ENCODE data around the gene RGS11.

The RGS11 gene

DNA sequence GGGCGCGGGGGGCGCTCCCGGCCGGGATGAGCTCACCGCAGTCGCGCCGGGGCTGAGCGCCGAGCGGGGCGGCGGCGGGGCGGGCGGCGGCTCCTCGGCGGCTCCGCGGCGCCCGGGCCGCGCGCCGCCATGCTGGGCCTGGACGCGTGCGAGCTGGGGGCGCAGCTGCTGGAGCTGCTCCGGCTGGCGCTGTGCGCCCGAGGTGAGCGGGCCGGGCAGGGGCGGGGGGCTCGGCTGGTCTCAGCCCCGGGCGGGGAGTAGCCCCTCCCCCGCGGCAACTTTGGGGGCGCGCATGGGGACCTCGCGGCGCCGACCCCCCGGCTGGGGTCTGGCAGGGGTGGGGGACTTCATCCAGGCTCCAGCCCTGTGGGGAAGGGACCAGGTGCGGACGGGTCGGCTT, 4.8 kb upstream of the RGS11 start, which contains the start of gene ARHGDIG:
Gene ARHGDIG, plus strand, starts transcription at position 40 of the 400 bp plus-strand sequence. Its CDS starts 90 bp downstream, at position 130.
- H3K27me3 ChIP-seq (ENCODE audit: control insufficient read depth, low read length), result peaks cover 8% of the 10 kb centered on the region; the same call in 1 of the 2 replicates
- no peak within 1 kb of the TSS for H3K4me3 ChIP-seq (ENCODE audit: low read length)
- no peaks in the 10 kb centered on the region for H3K9me2 ChIP-seq (replicated peaks; ENCODE audit: control insufficient read depth, low read length)
- H3K9me3 ChIP-seq (ENCODE audit: control insufficient read depth, insufficient read depth, low read length), result no peaks in the 10 kb centered on the region
- no peaks in the 10 kb centered on the region for H3K36me3 ChIP-seq (ENCODE audit: control insufficient read depth, low read length)
- H4K20me1 ChIP-seq (ENCODE audit: control insufficient read depth, insufficient read depth, low read depth, low read length), result no peaks in the 10 kb centered on the region
- TF ChIP-seq EZH2phosphoT487 (IDR thresholded peaks at IDR 0.05; ENCODE audit: borderline replicate concordance, low read length), result no peak
- TF ChIP-seq, protein P1, sequence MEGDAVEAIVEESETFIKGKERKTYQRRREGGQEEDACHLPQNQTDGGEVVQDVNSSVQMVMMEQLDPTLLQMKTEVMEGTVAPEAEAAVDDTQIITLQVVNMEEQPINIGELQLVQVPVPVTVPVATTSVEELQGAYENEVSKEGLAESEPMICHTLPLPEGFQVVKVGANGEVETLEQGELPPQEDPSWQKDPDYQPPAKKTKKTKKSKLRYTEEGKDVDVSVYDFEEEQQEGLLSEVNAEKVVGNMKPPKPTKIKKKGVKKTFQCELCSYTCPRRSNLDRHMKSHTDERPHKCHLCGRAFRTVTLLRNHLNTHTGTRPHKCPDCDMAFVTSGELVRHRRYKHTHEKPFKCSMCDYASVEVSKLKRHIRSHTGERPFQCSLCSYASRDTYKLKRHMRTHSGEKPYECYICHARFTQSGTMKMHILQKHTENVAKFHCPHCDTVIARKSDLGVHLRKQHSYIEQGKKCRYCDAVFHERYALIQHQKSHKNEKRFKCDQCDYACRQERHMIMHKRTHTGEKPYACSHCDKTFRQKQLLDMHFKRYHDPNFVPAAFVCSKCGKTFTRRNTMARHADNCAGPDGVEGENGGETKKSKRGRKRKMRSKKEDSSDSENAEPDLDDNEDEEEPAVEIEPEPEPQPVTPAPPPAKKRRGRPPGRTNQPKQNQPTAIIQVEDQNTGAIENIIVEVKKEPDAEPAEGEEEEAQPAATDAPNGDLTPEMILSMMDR (IDR thresholded peaks at IDR 0.05; ENCODE audit: low read depth, low read length, poor library complexity, severe bottlenecking), result no peak
- H3F3A ChIP-seq (ENCODE audit: control insufficient read depth, insufficient read depth), result no peaks in the 10 kb centered on the region
- H3K4me1 ChIP-seq (ENCODE audit: control insufficient read depth, low read length), result peaks cover 8% of the 10 kb centered on the region
- no peaks in the 10 kb centered on the region for H3K79me2 ChIP-seq (ENCODE audit: control insufficient read depth, low read length)
- H3K27ac ChIP-seq (ENCODE audit: low read depth, low read length), result no peak within 1 kb of the TSS
- H3K4me2 ChIP-seq (ENCODE audit: low read length), result no peak within 1 kb of the TSS

DNA sequence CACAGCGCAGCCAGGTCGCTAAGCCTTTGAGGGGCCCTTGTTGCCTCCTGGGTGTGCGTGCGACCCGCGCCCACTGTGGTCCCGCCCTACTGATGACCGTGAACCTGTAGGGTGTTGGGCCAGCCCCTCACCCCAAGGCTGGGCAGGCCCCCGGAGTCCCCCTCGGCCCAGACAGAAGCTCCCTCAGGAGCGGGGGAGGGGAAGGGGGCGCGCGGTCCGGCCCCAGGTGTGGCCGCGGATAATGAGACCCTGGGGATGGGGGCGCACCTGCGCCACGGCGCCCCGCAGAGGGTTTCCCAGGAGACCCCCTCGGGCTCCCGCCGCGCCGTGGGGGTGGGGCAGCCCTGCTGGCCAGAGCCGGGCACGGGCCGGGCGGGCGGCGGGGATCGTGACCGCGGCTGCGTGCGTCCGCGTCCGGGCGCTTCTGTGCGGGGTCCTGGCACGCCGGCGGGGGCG, 4.3 kb upstream of the RGS11 start:
- H3F3A ChIP-seq (ENCODE audit: control insufficient read depth, insufficient read depth), result no peaks in the 10 kb centered on the region
- no peaks in the 10 kb centered on the region for H3K36me3 ChIP-seq (ENCODE audit: control insufficient read depth, low read length)
- no peak overlapping the region for H3K4me2 ChIP-seq (ENCODE audit: low read length)
- no peaks in the 10 kb centered on the region for H3K9me3 ChIP-seq (ENCODE audit: control insufficient read depth, insufficient read depth, low read length)
- no peaks in the 10 kb centered on the region for H3K9me2 ChIP-seq (replicated peaks; ENCODE audit: control insufficient read depth, low read length)
- peaks cover 11% of the 10 kb centered on the region for H3K27me3 ChIP-seq (ENCODE audit: control insufficient read depth, low read length)
- peaks cover 5% of the 10 kb centered on the region for H3K4me1 ChIP-seq (ENCODE audit: control insufficient read depth, low read length)
- TF ChIP-seq EZH2phosphoT487 (IDR thresholded peaks at IDR 0.05; ENCODE audit: borderline replicate concordance, low read length), result no peak
- TF ChIP-seq, protein P1 (IDR thresholded peaks at IDR 0.05; ENCODE audit: low read depth, low read length, poor library complexity, severe bottlenecking), result no peak
- no peaks in the 10 kb centered on the region for H4K20me1 ChIP-seq (ENCODE audit: control insufficient read depth, insufficient read depth, low read depth, low read length)
- no peak overlapping the region for H3K4me3 ChIP-seq (ENCODE audit: low read length)
- no peak overlapping the region for H3K27ac ChIP-seq (ENCODE audit: low read depth, low read length)
- H3K79me2 ChIP-seq (ENCODE audit: control insufficient read depth, low read length), result no peaks in the 10 kb centered on the region

DNA sequence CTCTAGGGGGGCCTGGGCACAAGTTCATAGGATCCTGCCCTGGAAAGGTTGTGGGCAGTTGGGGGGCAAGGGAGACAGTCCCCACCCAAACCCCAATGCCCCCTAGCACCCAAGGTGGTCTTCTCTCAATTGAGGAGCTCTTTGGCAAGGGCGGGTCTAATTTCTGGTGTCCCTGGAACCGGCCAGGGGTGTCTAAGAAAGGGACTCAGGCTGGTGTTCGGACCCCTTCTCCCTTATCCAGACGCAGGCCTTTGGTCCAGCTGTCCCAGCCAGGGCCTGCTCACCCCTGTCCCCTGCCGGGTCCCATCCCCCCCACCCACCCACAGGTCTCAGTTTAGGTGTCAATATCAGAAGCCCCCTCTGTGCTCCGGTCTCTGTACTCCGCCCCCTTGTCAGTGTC, 3.8 kb upstream of the RGS11 start:
- Histone ChIP-seq H3K4me1 (ENCODE audit: control insufficient read depth, low read length) (peaks cover 3% of the 10 kb centered on the region; the same call in 1 of the 2 replicates), H3F3A (ENCODE audit: control insufficient read depth, insufficient read depth) (no peaks in the 10 kb centered on the region), H3K36me3 (ENCODE audit: control insufficient read depth, low read length) (no peaks in the 10 kb centered on the region), H3K9me2 (replicated peaks; ENCODE audit: control insufficient read depth, low read length) (no peaks in the 10 kb centered on the region), H3K27ac (ENCODE audit: low read depth, low read length) (no peak overlapping the region), H3K4me3 (ENCODE audit: low read length) (no peak overlapping the region), H3K4me2 (ENCODE audit: low read length) (no peak overlapping the region), H3K27me3 (ENCODE audit: control insufficient read depth, low read length) (peaks cover 16% of the 10 kb centered on the region), H4K20me1 (ENCODE audit: control insufficient read depth, insufficient read depth, low read depth, low read length) (no peaks in the 10 kb centered on the region), H3K9me3 (ENCODE audit: control insufficient read depth, insufficient read depth, low read length) (no peaks in the 10 kb centered on the region), H3K79me2 (ENCODE audit: control insufficient read depth, low read length) (no peaks in the 10 kb centered on the region)
- TF ChIP-seq, protein P1 (IDR thresholded peaks at IDR 0.05; ENCODE audit: low read depth, low read length, poor library complexity, severe bottlenecking), result no peak
- no peak for TF ChIP-seq EZH2phosphoT487 (IDR thresholded peaks at IDR 0.05; ENCODE audit: borderline replicate concordance, low read length)

Measured in DOHH2 (cell line).